Ishikawa (cell line): ENCODE results near the gene PRPF40B.

Experiments
- CEBPB ChIP-seq: IDR thresholded peaks from 2 replicates; pipeline ENCODE4 v1.6.1; 2012
- CREB1 ChIP-seq: IDR thresholded peaks from 2 replicates; pipeline ENCODE4 v1.6.1; 2012; ENCODE audit warnings: low read depth
- EGR1 ChIP-seq: IDR thresholded peaks from 2 replicates; pipeline ENCODE4 v1.6.1; 2012
- NFIC ChIP-seq: IDR thresholded peaks from 2 replicates; pipeline ENCODE4 v1.6.1; 2012
- RAD21 ChIP-seq: IDR thresholded peaks from 2 replicates; pipeline ENCODE4 v1.6.1; 2012; ENCODE audit warnings: low read depth
- TAF1 ChIP-seq: IDR thresholded peaks from 2 replicates; pipeline ENCODE4 v1.6.1; 2012; ENCODE audit warnings: low read depth, mild to moderate bottlenecking
- YY1 ChIP-seq: IDR thresholded peaks from 2 replicates; pipeline ENCODE4 v1.6.1; 2012; ENCODE audit warnings: low read depth

DNA sequence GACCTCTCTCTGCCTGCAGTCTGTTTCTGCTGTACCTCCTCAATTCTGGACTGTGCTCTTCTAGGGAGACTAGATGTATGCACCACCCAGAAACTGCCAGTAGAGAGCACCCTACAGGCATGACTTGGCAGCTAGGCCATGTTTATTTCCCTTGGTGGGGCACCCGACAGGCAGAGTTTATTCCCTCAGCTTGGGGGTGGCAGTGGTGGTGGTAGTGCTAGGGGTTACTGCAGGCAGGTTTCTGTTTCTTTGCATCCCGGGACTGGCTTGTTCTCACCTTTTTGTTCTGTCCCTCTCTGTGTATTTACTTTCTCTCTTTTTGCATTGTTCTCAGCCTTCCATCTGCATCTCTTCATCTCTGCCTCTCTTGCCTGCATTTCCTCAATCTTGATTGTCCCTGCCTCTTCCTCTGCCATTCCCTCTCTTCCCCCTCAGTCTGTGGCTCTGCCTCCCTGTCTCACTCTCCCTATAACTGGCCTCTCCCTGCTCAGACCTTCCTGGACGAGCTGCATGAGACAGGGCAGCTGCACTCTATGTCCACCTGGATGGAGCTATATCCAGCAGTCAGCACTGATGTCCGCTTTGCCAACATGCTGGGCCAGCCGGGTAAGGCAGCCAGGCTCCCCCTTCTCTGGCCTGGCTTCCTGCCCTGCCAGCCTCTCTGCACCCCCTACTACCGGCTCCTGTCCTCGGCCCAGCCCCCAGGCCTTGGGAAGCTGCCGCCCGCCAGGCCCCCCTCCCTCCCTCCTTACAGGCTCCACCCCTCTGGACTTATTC, 13.8 kb downstream of the PRPF40B start:
- no peak for TF ChIP-seq NFIC
- TF ChIP-seq CEBPB: no peak
- TF ChIP-seq RAD21: peak; percentile 81
- no peak for TF ChIP-seq EGR1
- TF ChIP-seq YY1: peak; percentile 58; the same call in 1 of the 2 replicates
- no peak for TF ChIP-seq CREB1
- TF ChIP-seq TAF1: no peak
